ENCODE measurements around the gene NKX1-1. TPM values are rescaled to one million over a fixed set of nuclear protein-coding genes. Genes with fewer than 3 reads are reported as not detected.

The NKX1-1 gene
- total and polyA plus RNA-seq, 9 of the 15 experiments (the other 6 are each of a cell fraction or from before 2014, with no cell fraction given): not detected

GRCh38 chr4:1417522-1418390, 11.5 kb upstream of the NKX1-1 start:
- no peak overlapping the region for H2AFZ ChIP-seq (ENCODE audit: low read depth, low read length)
- POLR2A ChIA-PET: interaction anchor here (1.6 kb wide), 1 partner anchor 8 kb away, joined by 4 read pairs; no protein-coding TSS in a partner anchor
- peaks cover 5 to 41% of the 10 kb centered on the region in 2 experiments; a peak in 4 of 5 replicates for H3K27me3 ChIP-seq (ENCODE audit: control insufficient read depth in 2 of 2, insufficient read depth in 2 of 2, low read length in 2 of 2)
- H3K4me1 ChIP-seq (replicated peaks in 1 of 2; ENCODE audit: control insufficient read depth in 2 of 2, insufficient read depth in 2 of 2, low read length in 2 of 2): peaks cover 6 to 35% of the 10 kb centered on the region in 2 experiments; a peak in 4 of 5 replicates
- no peaks in the 10 kb centered on the region for H3K9me3 ChIP-seq (replicated peaks; ENCODE audit: control insufficient read depth, insufficient read depth, low read depth, low read length)
- H4K20me1 ChIP-seq (replicated peaks; ENCODE audit: control insufficient read depth, insufficient read depth, low read length): no peaks in the 10 kb centered on the region; the same call in 1 of the 2 replicates
- ATAC-seq (peak; percentile 45), DNase-seq (ENCODE audit: extremely low read depth in 1 of 4, low spot score in 3 of 4) (no peak), FAIRE-seq (no peak)
- no peaks in the 10 kb centered on the region for H3K36me3 ChIP-seq (ENCODE audit: control insufficient read depth, insufficient read depth, low read length)
- CTCF ChIA-PET (ENCODE audit: low intra/inter-chr PET ratio): no interaction called here
- no peak overlapping the region for H3K4me3 ChIP-seq
- no peak overlapping the region for H3K4me2 ChIP-seq (ENCODE audit: insufficient read depth, low read length)
- 0 out of 2 replicates have a peak, but pooled peaks have one; percentile 9 for TF ChIP-seq ZBTB33 (CRISPR knock-in tag; IDR thresholded peaks at IDR 0.05)
- TF ChIP-seq ZNF512 (tag; IDR thresholded peaks at IDR 0.05): no peak
- TF ChIP-seq TEAD1 (CRISPR knock-in tag; IDR thresholded peaks at IDR 0.05): peak in 1 of 2 experiments; percentile 53; a peak in 1 of 4 replicates
- no peak for TF ChIP-seq FOXA1 (IDR thresholded peaks at IDR 0.05; ENCODE audit: borderline replicate concordance)
- TF ChIP-seq CTCF (IDR thresholded peaks at IDR 0.05 in 2 of 3, conservative IDR thresholded peaks at IDR 0.05 in 1 of 3; ENCODE audit: insufficient read depth in 2 of 3, low read depth in 1 of 3, low read length in 3 of 3): peak in 1 of 3 experiments; percentile 35; a peak in 2 of 6 replicates
- no peak for TF ChIP-seq RREB1 (CRISPR knock-in tag; IDR thresholded peaks at IDR 0.05)
- no peak overlapping the region for H3K27ac ChIP-seq (ENCODE audit: extremely low read depth, low read depth, low read length)
- BruUV-seq (replicated peaks): no TSS peak
- no peaks in the 10 kb centered on the region for H3K79me2 ChIP-seq (ENCODE audit: control insufficient read depth, insufficient read depth, low read length)
- H3K9ac ChIP-seq (ENCODE audit: insufficient read depth in 1 of 2, low read depth in 2 of 2, low read length in 2 of 2): no peak overlapping the region
- WGBS (ENCODE audit: insufficient coverage, low coverage, missing lambda C conversion rate): 40% methylated on average over 29 of the region's 33 CpGs
- peaks cover under 1% of the 10 kb centered on the region for H3K9me1 ChIP-seq (ENCODE audit: control insufficient read depth, insufficient read depth, low read length)
- in situ Hi-C loops (cut with MboI): no loop called here
- intact Hi-C loops (cut with micrococcal nuclease): no loop called here

Data from K562 (cell line).